Lower leg skin (tissue), 3 donors: ENCODE data around the gene TRIM77.
"Not testable (repeated sequence)": the region's sequence is repeated elsewhere in the genome, so short reads cannot be mapped to it uniquely, and the experiment has no call there.

Experiments used
- POLR2A ChIP-seq, 2 donors: fragments of 450-650 bp; IDR thresholded peaks; one replicate each; pipeline ENCODE4 v1.6.1; 2016 to 2017; ENCODE audit warnings: antibody characterized with exemption in 2 of 2, mild to moderate bottlenecking in 1 of 2, moderate library complexity in 1 of 2
- TF ChIP-seq, protein P1 (sequence below), 3 donors: fragments of 450-650 bp; IDR thresholded peaks; one replicate each; pipeline ENCODE4 v1.5.1; 2016; ENCODE audit warnings: antibody characterized with exemption in 3 of 3, mild to moderate bottlenecking in 3 of 3, moderate library complexity in 2 of 3

DNA sequence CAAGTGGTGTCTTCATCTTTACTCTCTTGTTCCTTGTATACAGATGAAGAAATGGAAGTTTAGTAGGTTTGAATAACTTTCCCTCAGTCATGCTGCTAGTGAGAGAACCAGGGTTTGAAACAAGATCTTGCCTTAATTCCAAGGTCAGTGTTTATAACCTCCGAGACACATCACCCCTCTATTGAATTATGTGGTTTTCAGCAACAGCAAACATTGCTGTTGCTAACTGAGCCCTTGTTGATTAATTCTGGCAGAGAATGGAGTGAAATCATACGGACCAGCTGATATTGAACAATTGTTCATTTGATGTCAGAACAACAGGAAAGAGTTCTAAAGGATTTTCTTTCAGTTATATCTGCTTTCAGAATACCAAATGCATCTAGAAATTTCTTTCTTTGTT is 36.7 kb upstream of the TRIM77 start:
- TF ChIP-seq, protein P1, sequence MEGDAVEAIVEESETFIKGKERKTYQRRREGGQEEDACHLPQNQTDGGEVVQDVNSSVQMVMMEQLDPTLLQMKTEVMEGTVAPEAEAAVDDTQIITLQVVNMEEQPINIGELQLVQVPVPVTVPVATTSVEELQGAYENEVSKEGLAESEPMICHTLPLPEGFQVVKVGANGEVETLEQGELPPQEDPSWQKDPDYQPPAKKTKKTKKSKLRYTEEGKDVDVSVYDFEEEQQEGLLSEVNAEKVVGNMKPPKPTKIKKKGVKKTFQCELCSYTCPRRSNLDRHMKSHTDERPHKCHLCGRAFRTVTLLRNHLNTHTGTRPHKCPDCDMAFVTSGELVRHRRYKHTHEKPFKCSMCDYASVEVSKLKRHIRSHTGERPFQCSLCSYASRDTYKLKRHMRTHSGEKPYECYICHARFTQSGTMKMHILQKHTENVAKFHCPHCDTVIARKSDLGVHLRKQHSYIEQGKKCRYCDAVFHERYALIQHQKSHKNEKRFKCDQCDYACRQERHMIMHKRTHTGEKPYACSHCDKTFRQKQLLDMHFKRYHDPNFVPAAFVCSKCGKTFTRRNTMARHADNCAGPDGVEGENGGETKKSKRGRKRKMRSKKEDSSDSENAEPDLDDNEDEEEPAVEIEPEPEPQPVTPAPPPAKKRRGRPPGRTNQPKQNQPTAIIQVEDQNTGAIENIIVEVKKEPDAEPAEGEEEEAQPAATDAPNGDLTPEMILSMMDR (IDR thresholded peaks at IDR 0.05) = not testable (repeated sequence)
- not testable (repeated sequence) for TF ChIP-seq POLR2A (IDR thresholded peaks at IDR 0.05)
